Measurements from ENCODE around the gene PGAP2. TPM values are rescaled to one million over a fixed set of nuclear protein-coding genes. Genes with fewer than 3 reads are reported as not detected.
"Not testable (repeated sequence)": the region's sequence is repeated elsewhere in the genome, so short reads cannot be mapped to it uniquely, and the experiment has no call there.

The PGAP2 gene
- 12.7 to 15.8 TPM (median 14.4 TPM) in 3 replicates for total RNA-seq
- long read RNA-seq, partial matches to known transcripts, result 2 of 16 reads
- long read RNA-seq, other reads (novel, unspliced or antisense), result 6 of 16 reads

DNA sequence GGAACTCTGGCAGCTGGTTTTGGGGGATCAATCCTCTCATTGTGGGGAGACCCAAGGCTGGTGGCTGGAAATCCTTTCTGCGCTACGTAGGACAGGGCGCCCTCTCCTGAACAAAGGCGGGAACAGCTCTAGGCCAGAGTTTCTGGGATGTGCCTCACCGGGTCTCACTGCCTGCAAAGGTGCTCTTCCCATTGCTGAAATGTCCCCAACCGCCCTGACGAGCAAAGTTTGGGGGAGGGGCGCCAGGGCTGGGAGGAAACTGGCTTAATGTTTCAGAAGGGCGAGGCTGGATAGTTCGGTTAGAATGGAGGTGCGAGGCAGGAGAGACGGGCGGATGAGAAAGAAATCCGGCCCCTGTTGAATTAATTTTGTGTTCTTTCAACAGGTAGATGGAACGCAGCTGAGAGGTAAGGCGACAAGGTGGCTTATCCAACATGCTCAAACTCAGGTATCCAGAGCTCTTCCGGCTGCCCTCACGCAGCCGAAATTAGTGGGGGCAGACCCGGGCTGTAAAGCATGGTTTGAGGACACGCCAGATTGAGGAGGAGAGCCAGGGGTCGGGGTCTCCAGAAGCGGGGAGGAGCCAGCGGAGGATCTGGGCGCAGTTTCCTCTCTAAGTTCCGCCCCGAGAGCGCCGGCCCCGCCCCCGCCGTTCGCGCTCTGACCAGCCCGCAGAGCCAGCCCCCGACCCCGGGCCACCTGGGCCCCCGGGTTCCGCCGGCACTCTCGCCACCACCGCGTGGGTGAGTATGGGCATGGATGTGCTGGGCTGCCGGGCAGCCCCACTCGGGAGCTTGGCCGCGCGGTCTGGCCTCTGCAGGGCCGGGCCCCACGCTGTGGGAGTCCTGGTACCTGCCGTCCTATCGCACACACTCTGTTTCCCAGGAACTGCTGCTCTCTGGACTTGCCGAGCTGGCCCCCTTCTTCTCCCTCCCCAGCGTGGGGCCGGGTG lies at the start of gene PGAP2:
PGAP2 (plus strand) TSS at position 652 of the 952 bp plus-strand sequence. CDS start 2,700 bp downstream, outside the sequence.
- no peaks in the 10 kb centered on the region for H3K36me3 Mint-ChIP-seq (ENCODE audit: low read depth)
- no peak for DNase-seq (ENCODE audit: low spot score)
- peaks cover 18% of the 10 kb centered on the region for H3K4me1 Mint-ChIP-seq (ENCODE audit: low read depth)
- H3K9me3 Mint-ChIP-seq (ENCODE audit: low read depth), result no peaks in the 10 kb centered on the region
- TF ChIP-seq, protein P1, sequence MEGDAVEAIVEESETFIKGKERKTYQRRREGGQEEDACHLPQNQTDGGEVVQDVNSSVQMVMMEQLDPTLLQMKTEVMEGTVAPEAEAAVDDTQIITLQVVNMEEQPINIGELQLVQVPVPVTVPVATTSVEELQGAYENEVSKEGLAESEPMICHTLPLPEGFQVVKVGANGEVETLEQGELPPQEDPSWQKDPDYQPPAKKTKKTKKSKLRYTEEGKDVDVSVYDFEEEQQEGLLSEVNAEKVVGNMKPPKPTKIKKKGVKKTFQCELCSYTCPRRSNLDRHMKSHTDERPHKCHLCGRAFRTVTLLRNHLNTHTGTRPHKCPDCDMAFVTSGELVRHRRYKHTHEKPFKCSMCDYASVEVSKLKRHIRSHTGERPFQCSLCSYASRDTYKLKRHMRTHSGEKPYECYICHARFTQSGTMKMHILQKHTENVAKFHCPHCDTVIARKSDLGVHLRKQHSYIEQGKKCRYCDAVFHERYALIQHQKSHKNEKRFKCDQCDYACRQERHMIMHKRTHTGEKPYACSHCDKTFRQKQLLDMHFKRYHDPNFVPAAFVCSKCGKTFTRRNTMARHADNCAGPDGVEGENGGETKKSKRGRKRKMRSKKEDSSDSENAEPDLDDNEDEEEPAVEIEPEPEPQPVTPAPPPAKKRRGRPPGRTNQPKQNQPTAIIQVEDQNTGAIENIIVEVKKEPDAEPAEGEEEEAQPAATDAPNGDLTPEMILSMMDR (IDR thresholded peaks at IDR 0.05), result peak; percentile 82
- H3K4me3 Mint-ChIP-seq (ENCODE audit: unreplicated experiment), result peak within 1 kb of the TSS; percentile 96
- H3K27ac Mint-ChIP-seq (ENCODE audit: unreplicated experiment), result peak within 1 kb of the TSS; percentile 75
- no peaks in the 10 kb centered on the region for H3K27me3 Mint-ChIP-seq (ENCODE audit: low read depth)

DNA sequence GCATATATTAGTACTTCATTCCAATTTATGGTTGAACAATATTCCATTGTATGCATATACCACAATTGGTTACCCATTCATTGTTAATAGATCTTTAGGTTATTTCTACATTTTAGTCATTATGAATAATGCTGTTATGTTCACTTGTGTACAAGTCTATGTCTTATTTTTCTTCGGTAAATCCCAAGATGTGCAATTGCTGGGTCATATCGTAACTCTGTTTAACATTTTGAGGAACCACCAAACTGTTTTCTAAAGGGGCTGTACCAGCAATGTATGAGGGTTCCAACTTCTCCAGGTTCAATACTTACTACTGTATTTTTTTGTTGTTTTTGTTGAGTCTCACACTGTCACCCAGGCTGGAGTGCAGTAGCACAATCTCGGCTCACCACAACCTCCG lies 44.1 kb upstream of the PGAP2 start:
- Mint-ChIP-seq H3K27ac (ENCODE audit: unreplicated experiment) (no peak overlapping the region), H3K27me3 (ENCODE audit: low read depth) (no peaks in the 10 kb centered on the region), H3K36me3 (ENCODE audit: low read depth) (peaks cover 38% of the 10 kb centered on the region), H3K4me1 (ENCODE audit: low read depth) (no peaks in the 10 kb centered on the region), H3K4me3 (ENCODE audit: unreplicated experiment) (no peak overlapping the region), H3K9me3 (ENCODE audit: low read depth) (no peaks in the 10 kb centered on the region)
- DNase-seq (ENCODE audit: low spot score), result no peak
- TF ChIP-seq, protein P1 (IDR thresholded peaks at IDR 0.05), result no peak

DNA sequence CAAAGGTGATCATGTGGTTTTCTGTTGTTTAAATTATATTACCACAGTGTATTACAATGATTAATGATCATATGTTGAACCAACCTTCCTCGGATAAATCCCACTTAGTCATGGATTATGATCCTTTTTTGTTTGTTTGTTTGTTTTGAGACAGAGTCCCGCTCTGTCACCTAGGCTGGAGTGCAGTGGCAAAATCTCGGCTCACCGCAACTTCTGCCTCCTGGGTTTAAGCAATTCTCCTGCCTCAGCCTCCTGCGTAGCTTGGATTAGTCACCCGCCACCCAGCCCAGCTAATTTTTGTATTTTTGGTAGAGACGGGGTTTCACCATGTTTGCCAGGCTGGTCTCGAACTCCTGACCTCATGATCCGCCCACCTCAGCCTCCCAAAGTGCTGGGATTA lies 41.5 kb upstream of the PGAP2 start:
- not testable (repeated sequence) for H3K4me3 Mint-ChIP-seq (ENCODE audit: unreplicated experiment); H3K27ac Mint-ChIP-seq (ENCODE audit: unreplicated experiment); H3K4me1 Mint-ChIP-seq (ENCODE audit: low read depth); H3K9me3 Mint-ChIP-seq (ENCODE audit: low read depth); H3K27me3 Mint-ChIP-seq (ENCODE audit: low read depth); DNase-seq (ENCODE audit: low spot score)
- peaks cover 36% of the 10 kb centered on the region for H3K36me3 Mint-ChIP-seq (ENCODE audit: low read depth)

DNA sequence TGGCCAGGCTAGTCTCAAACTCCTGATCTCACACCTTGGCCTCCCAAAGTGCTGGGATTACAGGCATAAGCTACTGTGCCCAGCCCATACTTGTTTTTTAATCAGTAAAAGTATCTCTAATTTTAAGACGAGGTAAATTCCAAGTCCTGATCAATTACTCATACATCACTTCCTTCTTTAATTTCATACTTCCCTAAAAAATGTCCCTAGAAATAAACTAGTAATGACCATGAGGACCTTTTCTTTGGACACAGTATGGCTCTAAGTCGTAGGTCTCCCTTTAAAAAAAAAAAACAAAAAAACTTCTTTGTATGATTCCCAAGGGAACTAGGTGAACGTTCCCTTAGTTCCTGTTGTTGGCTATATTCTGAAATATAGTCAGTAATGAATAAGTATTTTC lies 40.8 kb upstream of the PGAP2 start:
- no peak overlapping the region for H3K27ac Mint-ChIP-seq (ENCODE audit: unreplicated experiment)
- no peak for DNase-seq (ENCODE audit: low spot score)
- TF ChIP-seq, protein P1 (IDR thresholded peaks at IDR 0.05), result no peak
- H3K4me1 Mint-ChIP-seq (ENCODE audit: low read depth), result no peaks in the 10 kb centered on the region
- no peak overlapping the region for H3K4me3 Mint-ChIP-seq (ENCODE audit: unreplicated experiment)
- peaks cover 35% of the 10 kb centered on the region for H3K36me3 Mint-ChIP-seq (ENCODE audit: low read depth)
- H3K9me3 Mint-ChIP-seq (ENCODE audit: low read depth), result no peaks in the 10 kb centered on the region
- no peaks in the 10 kb centered on the region for H3K27me3 Mint-ChIP-seq (ENCODE audit: low read depth)

DNA sequence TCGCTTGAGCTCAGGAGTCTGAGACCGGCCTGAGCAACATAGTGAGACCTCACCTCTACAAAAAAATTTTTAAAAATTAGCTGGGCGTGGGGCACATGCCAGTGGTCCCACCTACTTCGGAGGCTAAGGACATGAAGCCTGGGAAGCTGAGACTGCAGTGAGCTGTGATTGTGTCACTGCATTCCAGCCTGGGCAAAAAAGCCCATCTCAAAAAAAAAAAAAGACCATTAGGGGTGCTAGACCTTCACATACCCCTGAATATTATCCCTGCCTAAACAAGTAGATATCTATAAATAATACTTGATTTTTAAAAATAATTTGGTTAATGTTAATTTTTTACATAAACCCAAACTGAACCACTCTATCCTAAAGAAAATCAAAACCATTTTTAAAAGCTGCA lies 35.2 kb upstream of the PGAP2 start:
- no peak overlapping the region for H3K4me3 Mint-ChIP-seq (ENCODE audit: unreplicated experiment)
- no peak overlapping the region for H3K27ac Mint-ChIP-seq (ENCODE audit: unreplicated experiment)
- no peaks in the 10 kb centered on the region for H3K9me3 Mint-ChIP-seq (ENCODE audit: low read depth)
- no peaks in the 10 kb centered on the region for H3K27me3 Mint-ChIP-seq (ENCODE audit: low read depth)
- H3K36me3 Mint-ChIP-seq (ENCODE audit: low read depth), result peaks cover 34% of the 10 kb centered on the region
- H3K4me1 Mint-ChIP-seq (ENCODE audit: low read depth), result no peaks in the 10 kb centered on the region
- no peak for DNase-seq (ENCODE audit: low spot score)
- TF ChIP-seq, protein P1 (IDR thresholded peaks at IDR 0.05), result no peak
